ENCODE measurements around the gene PCK2.

- TF ChIP-seq POLR2A (IDR thresholded peaks at IDR 0.05; ENCODE audit: low read length), result no peak
- no peak for TF ChIP-seq GATA1 (IDR thresholded peaks at IDR 0.05; ENCODE audit: low read depth, low read length)
Measured at GRCh38 chr14:24084440-24084839, 9.7 kb upstream of the PCK2 start.
